ENCODE measurements around the gene KRTAP5-9. TPM values are rescaled to one million over a fixed set of nuclear protein-coding genes. Genes with fewer than 3 reads are reported as not detected.

Gene KRTAP5-9
- polyA plus RNA-seq, 1 donor (not counting 4 experiments of a cell fraction or from before 2014, with no cell fraction given), result 0.05 TPM

DNA sequence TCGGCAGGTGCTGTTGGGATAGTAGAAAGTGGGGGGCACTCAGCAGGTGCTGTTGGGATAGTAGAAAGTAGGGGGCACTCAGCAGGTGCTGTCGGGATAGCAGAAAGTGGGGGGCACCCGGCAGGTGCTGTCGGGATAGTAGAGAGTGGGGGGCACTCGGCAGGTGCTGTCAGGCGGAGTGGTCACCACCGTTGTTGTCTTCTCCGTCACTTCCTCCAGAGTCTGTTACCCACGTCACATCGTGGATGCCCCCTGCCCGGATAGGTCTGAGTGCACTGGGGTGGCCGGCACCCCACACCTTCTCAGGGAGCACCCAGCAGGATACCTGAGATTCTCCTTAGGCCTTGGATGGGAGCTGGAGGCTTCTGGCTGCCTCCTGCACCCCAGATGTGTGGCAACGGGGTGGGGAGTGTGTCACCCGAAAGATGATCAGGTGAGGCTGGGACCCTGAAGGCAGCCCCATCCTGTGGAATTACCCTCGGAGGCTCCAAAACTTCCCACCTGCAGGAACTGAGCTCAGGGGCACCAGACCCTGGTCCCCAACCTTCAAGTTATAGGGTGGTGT is 45.3 kb upstream of the KRTAP5-9 start:
- H3K4me2 ChIP-seq (ENCODE audit: control insufficient read depth, extremely low read depth, insufficient read depth, low read depth, low read length), result no peak overlapping the region
- no peak for TF ChIP-seq EZH2 (IDR thresholded peaks at IDR 0.05; ENCODE audit: low read length)
- TF ChIP-seq, protein P1, sequence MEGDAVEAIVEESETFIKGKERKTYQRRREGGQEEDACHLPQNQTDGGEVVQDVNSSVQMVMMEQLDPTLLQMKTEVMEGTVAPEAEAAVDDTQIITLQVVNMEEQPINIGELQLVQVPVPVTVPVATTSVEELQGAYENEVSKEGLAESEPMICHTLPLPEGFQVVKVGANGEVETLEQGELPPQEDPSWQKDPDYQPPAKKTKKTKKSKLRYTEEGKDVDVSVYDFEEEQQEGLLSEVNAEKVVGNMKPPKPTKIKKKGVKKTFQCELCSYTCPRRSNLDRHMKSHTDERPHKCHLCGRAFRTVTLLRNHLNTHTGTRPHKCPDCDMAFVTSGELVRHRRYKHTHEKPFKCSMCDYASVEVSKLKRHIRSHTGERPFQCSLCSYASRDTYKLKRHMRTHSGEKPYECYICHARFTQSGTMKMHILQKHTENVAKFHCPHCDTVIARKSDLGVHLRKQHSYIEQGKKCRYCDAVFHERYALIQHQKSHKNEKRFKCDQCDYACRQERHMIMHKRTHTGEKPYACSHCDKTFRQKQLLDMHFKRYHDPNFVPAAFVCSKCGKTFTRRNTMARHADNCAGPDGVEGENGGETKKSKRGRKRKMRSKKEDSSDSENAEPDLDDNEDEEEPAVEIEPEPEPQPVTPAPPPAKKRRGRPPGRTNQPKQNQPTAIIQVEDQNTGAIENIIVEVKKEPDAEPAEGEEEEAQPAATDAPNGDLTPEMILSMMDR (optimal IDR thresholded peaks at IDR 0.05 in 1 of 3, IDR thresholded peaks at IDR 0.05 in 1 of 3, conservative IDR thresholded peaks at IDR 0.05 in 1 of 3; ENCODE audit: extremely low read depth in 1 of 3, insufficient read depth in 2 of 3, low read length in 3 of 3), result no peak
- no peak overlapping the region for H2AFZ ChIP-seq (ENCODE audit: control insufficient read depth, low read length)
- no peak for FAIRE-seq
- no peak overlapping the region for H3K4me3 ChIP-seq (ENCODE audit: control insufficient read depth in 2 of 3, extremely low read depth in 1 of 3, insufficient read depth in 2 of 3, low read depth in 1 of 3, low read length in 3 of 3)
- peaks cover 7 to 30% of the 10 kb centered on the region in 2 experiments for H3K36me3 ChIP-seq (ENCODE audit: control insufficient read depth in 2 of 2, extremely low read depth in 1 of 2, insufficient read depth in 2 of 2, low read length in 2 of 2)
- no peaks in the 10 kb centered on the region for H3K9me1 ChIP-seq (ENCODE audit: control insufficient read depth, extremely low read depth, insufficient read depth, low read length)
- no peaks in the 10 kb centered on the region for H3K79me2 ChIP-seq (ENCODE audit: control insufficient read depth, insufficient read depth, low read length)
- no peaks in the 10 kb centered on the region for H3K27me3 ChIP-seq (ENCODE audit: control insufficient read depth, extremely low read depth, insufficient read depth, low read length)
- H3K4me1 ChIP-seq (ENCODE audit: control insufficient read depth, extremely low read depth, insufficient read depth, low read length), result no peaks in the 10 kb centered on the region
- no peaks in the 10 kb centered on the region for H4K20me1 ChIP-seq (ENCODE audit: control insufficient read depth, extremely low read depth, insufficient read depth, low read length)
- dilution Hi-C loops (cut with MboI; ENCODE audit: extremely low pct_ligation_motif_present, low sequenced_read_pairs), result no loop called here
- no peaks in the 10 kb centered on the region for H3K9me3 ChIP-seq (ENCODE audit: control insufficient read depth, low read depth, low read length)
- H3K27ac ChIP-seq (ENCODE audit: control insufficient read depth, insufficient read depth, low read length), result no peak overlapping the region
- H3K9ac ChIP-seq (ENCODE audit: control insufficient read depth, extremely low read depth, insufficient read depth, low read length), result no peak overlapping the region
- no peak for DNase-seq (ENCODE audit: low read depth, low spot score)

DNA sequence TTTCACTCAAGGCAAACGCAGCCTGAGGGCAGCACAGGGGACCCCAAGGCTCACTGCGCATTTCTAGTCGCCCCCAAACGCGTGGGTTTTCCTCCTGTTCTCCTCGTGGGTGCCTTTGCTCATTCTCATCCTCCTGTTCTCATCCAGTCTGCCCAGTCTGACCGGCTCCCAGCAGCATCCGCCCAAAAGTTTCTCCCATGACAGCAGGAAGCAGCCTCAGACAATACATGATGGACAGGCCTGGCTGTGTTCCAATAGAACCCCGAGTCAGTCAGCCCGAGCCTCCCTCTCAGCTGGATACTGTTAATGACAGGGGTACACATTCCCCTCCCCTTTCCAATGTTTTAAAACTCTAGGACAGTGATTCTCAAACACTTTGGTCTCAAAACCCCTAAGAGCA is 43.7 kb upstream of the KRTAP5-9 start:
- Histone ChIP-seq H3K27me3 (ENCODE audit: control insufficient read depth, extremely low read depth, insufficient read depth, low read length) (no peaks in the 10 kb centered on the region), H3K4me3 (ENCODE audit: control insufficient read depth in 2 of 3, extremely low read depth in 1 of 3, insufficient read depth in 2 of 3, low read depth in 1 of 3, low read length in 3 of 3) (no peak overlapping the region), H3K9me1 (ENCODE audit: control insufficient read depth, extremely low read depth, insufficient read depth, low read length) (no peaks in the 10 kb centered on the region), H3K9ac (ENCODE audit: control insufficient read depth, extremely low read depth, insufficient read depth, low read length) (no peak overlapping the region), H3K27ac (ENCODE audit: control insufficient read depth, insufficient read depth, low read length) (no peak overlapping the region), H2AFZ (ENCODE audit: control insufficient read depth, low read length) (no peak overlapping the region), H4K20me1 (ENCODE audit: control insufficient read depth, extremely low read depth, insufficient read depth, low read length) (no peaks in the 10 kb centered on the region), H3K4me2 (ENCODE audit: control insufficient read depth, extremely low read depth, insufficient read depth, low read depth, low read length) (no peak overlapping the region), H3K79me2 (ENCODE audit: control insufficient read depth, insufficient read depth, low read length) (no peaks in the 10 kb centered on the region), H3K9me3 (ENCODE audit: control insufficient read depth, low read depth, low read length) (no peaks in the 10 kb centered on the region), H3K36me3 (ENCODE audit: control insufficient read depth in 2 of 2, extremely low read depth in 1 of 2, insufficient read depth in 2 of 2, low read length in 2 of 2) (peaks cover 0 to 19% of the 10 kb centered on the region in 2 experiments), H3K4me1 (ENCODE audit: control insufficient read depth, extremely low read depth, insufficient read depth, low read length) (no peaks in the 10 kb centered on the region)
- DNase-seq (ENCODE audit: low read depth, low spot score) (no peak), FAIRE-seq (no peak)
- TF ChIP-seq, protein P1 (optimal IDR thresholded peaks at IDR 0.05 in 1 of 3, IDR thresholded peaks at IDR 0.05 in 1 of 3, conservative IDR thresholded peaks at IDR 0.05 in 1 of 3; ENCODE audit: extremely low read depth in 1 of 3, insufficient read depth in 2 of 3, low read length in 3 of 3), result no peak
- no peak for TF ChIP-seq EZH2 (IDR thresholded peaks at IDR 0.05; ENCODE audit: low read length)
- dilution Hi-C loops (cut with MboI; ENCODE audit: extremely low pct_ligation_motif_present, low sequenced_read_pairs), result no loop called here

Data from keratinocyte (primary cell).